GM12892 (cell line): Measurements from ENCODE around the gene ATF5.

Experiments
- POLR2A ChIP-seq: IDR thresholded peaks from 2 replicates; pipeline ENCODE4 v1.6.1; 2011; ENCODE audit warnings: low read depth, low read length, control low read depth
- TAF1 ChIP-seq: IDR thresholded peaks from 2 replicates; pipeline ENCODE4 v1.6.1; 2011; ENCODE audit warnings: low read depth, mild to moderate bottlenecking, control low read depth, low read length, borderline replicate concordance

DNA sequence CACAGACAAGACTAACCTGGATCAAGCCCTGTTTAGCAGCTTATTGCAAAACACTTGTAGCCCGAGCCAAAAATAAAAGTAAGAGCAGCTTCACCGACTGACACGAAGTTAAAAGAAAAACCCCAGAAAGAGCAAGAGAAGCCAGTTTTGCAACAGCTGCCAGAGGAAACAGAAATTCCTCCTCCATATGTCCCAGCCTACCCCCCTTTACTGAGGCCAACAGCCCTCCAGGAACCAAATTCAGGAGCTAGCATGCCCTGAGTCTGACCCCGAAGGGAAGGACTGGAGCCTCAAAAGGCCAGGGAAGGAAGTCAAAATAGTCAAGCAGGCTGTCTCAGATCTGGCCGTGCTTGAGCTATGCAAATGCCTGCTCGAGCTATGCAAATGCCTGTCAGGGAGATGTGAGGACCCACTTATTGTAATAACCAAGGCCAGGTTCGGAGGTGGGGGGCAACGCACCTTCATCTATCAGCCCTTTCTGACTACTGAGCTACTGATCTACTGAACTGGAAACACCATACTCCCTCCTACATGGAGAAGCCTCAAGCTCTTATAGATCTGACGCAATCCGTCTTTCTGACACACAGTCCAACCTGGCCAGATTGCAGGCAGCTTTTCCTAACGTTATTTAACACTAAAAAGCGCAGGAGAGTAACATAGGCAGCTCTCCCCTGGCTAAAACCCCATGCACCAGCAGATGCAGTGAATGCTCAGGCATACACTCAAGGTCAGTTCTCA lies 25.3 kb downstream of the ATF5 start:
- TF ChIP-seq TAF1 (no peak), POLR2A (no peak)
